Loucy (cell line): Measurements from ENCODE around the gene TLCD4.
"Not testable (repeated sequence)": the region's sequence is repeated elsewhere in the genome, so short reads cannot be mapped to it uniquely, and the experiment has no call there.

Experiments used
- H2AFZ ChIP-seq: fragments of 200-600 bp; sonication (generic); 2 replicates; pipeline ENCODE4 v1.6.0; 2016; ENCODE audit warnings: antibody characterized with exemption, mild to moderate bottlenecking, low read length, moderate library complexity
- H3F3A ChIP-seq: fragments of 200-600 bp; 2 replicates; pipeline ENCODE4 v1.6.0; 2016; ENCODE audit warnings: antibody characterized with exemption, low read depth, mild to moderate bottlenecking
- H3K27me3 ChIP-seq: fragments of 200-600 bp; sonication (generic); 2 replicates; pipeline ENCODE4 v1.6.1; 2014; ENCODE audit warnings: low read length, mild to moderate bottlenecking; ENCODE audit not compliant: insufficient read depth, poor library complexity, severe bottlenecking
- H3K36me3 ChIP-seq: fragments of 200-600 bp; sonication (generic); 2 replicates; pipeline ENCODE4 v1.6.1; 2016; ENCODE audit warnings: low read length; ENCODE audit not compliant: insufficient read depth
- H3K4me1 ChIP-seq: fragments of 200-600 bp; sonication (generic); 2 replicates; pipeline ENCODE4 v1.5.1; 2014; ENCODE audit warnings: low read length, mild to moderate bottlenecking; ENCODE audit not compliant: insufficient read depth, poor library complexity, severe bottlenecking
- H3K4me2 ChIP-seq: fragments of 200-600 bp; sonication (generic); 2 replicates; pipeline ENCODE4 v1.6.0; 2014; ENCODE audit warnings: antibody characterized with exemption, low read length, low read depth, mild to moderate bottlenecking; ENCODE audit not compliant: poor library complexity, severe bottlenecking
- H3K4me3 ChIP-seq: fragments of 200-600 bp; sonication (generic); 2 replicates; pipeline ENCODE4 v1.5.1; 2014; ENCODE audit warnings: low read length, mild to moderate bottlenecking, mixed read lengths; ENCODE audit not compliant: poor library complexity, severe bottlenecking
- H3K79me2 ChIP-seq: fragments of 200-600 bp; sonication (generic); 2 replicates; pipeline ENCODE4 v1.6.1; 2014; ENCODE audit warnings: low read length; ENCODE audit not compliant: insufficient read depth
- H3K9ac ChIP-seq: fragments of 200-600 bp; sonication (generic); 2 replicates; pipeline ENCODE4 v1.6.0; 2014; ENCODE audit warnings: mild to moderate bottlenecking, low read depth, low read length, moderate library complexity; ENCODE audit not compliant: poor library complexity, severe bottlenecking
- H3K9me2 ChIP-seq: fragments of 200-600 bp; sonication (generic); replicated peaks from 2 replicates; pipeline ENCODE4 v1.6.1; 2016; ENCODE audit warnings: low read depth, low read length, mixed read lengths
- H3K9me3 ChIP-seq: fragments of 200-600 bp; sonication (generic); 2 replicates; pipeline ENCODE4 v1.6.1; 2014; ENCODE audit warnings: mild to moderate bottlenecking, antibody characterized with exemption, low read length, low read depth; ENCODE audit not compliant: insufficient read depth
- H4K20me1 ChIP-seq: fragments of 200-600 bp; sonication (generic); 2 replicates; pipeline ENCODE4 v1.6.0; 2014; ENCODE audit warnings: antibody characterized with exemption, low read length, mild to moderate bottlenecking; ENCODE audit not compliant: insufficient read depth, poor library complexity, severe bottlenecking
- EZH2phosphoT487 ChIP-seq: fragments of 200-600 bp; IDR thresholded peaks from 2 replicates; pipeline ENCODE4 v1.6.1; 2018; ENCODE audit warnings: antibody characterized with exemption, mild to moderate bottlenecking, moderate library complexity, borderline replicate concordance
- TF ChIP-seq, protein P1 (sequence below): fragments of 200-600 bp; sonication (generic); conservative IDR thresholded peaks from 2 replicates; pipeline ENCODE4 v1.5.1; 2014; ENCODE audit warnings: mild to moderate bottlenecking, antibody characterized with exemption, low read length

TLCD4 gene

DNA sequence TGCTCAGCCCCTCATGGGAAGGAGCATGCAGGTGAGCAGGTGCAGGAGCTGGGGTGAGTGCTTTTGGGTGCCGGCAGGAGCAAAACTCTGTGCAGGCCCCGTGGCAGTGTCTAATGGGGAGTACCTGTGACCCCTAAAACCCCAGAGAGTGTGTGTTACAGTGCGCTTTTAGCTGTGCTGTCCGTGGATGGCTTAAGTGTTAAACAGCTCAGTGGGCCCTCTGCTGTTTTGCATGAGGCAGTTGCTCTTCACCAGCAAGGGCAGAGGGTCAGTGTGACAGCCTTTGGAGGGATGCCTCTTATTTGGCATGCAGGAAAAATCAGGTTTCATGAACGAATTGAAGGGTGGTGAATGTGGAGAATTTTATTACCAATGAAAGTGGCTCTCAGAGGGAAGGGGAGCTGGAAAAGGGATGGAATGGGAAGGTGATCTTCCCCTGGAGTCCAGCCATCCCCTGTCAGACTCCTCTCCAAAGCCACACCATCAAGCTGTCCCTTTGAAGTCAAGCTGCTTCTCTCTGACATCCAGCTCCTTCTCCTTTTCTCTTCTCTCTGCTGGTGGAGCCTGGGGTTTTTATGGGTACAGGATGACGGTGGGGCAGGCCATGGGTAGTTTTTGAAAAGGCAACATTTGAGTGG lies 27.4 kb upstream of the TLCD4 start:
- Histone ChIP-seq H3K9me2 (no peaks in the 10 kb centered on the region), H3K4me3 (no peak overlapping the region), H3K9ac (no peak overlapping the region), H3K27me3 (no peaks in the 10 kb centered on the region), H3F3A (no peaks in the 10 kb centered on the region), H3K4me2 (no peak overlapping the region), H4K20me1 (no peaks in the 10 kb centered on the region), H3K79me2 (no peaks in the 10 kb centered on the region), H3K9me3 (no peaks in the 10 kb centered on the region), H3K4me1 (no peaks in the 10 kb centered on the region), H3K36me3 (no peaks in the 10 kb centered on the region), H2AFZ (no peak overlapping the region)
- TF ChIP-seq, protein P1, sequence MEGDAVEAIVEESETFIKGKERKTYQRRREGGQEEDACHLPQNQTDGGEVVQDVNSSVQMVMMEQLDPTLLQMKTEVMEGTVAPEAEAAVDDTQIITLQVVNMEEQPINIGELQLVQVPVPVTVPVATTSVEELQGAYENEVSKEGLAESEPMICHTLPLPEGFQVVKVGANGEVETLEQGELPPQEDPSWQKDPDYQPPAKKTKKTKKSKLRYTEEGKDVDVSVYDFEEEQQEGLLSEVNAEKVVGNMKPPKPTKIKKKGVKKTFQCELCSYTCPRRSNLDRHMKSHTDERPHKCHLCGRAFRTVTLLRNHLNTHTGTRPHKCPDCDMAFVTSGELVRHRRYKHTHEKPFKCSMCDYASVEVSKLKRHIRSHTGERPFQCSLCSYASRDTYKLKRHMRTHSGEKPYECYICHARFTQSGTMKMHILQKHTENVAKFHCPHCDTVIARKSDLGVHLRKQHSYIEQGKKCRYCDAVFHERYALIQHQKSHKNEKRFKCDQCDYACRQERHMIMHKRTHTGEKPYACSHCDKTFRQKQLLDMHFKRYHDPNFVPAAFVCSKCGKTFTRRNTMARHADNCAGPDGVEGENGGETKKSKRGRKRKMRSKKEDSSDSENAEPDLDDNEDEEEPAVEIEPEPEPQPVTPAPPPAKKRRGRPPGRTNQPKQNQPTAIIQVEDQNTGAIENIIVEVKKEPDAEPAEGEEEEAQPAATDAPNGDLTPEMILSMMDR = no peak
- no peak for TF ChIP-seq EZH2phosphoT487

DNA sequence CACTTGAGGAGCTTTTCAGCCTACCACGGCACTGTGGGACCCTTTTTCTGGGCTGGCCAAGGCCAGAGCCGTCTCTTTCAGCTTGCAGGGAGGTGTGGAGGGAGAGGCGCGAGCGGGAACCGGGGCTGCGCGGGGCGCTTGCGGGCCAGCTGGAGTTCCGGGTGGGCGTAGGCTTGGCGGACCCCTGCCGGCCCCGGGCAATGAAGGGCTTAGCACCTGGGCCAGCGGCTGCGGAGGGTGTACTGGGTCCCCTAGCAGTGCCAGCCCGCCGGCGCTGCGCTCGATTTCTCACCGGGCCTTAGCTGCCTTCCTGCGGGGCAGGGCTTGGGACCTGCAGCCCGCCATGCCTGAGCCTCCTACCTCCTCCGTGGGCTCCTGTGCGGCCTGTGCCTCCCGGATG lies 25.9 kb upstream of the TLCD4 start:
- H2AFZ ChIP-seq, H3K4me1 ChIP-seq, H3K27me3 ChIP-seq, H3K9ac ChIP-seq, H3K4me2 ChIP-seq, H3K4me3 ChIP-seq, H4K20me1 ChIP-seq, H3K9me2 ChIP-seq, H3K79me2 ChIP-seq, H3K9me3 ChIP-seq, H3K36me3 ChIP-seq, H3F3A ChIP-seq: not testable (repeated sequence)

DNA sequence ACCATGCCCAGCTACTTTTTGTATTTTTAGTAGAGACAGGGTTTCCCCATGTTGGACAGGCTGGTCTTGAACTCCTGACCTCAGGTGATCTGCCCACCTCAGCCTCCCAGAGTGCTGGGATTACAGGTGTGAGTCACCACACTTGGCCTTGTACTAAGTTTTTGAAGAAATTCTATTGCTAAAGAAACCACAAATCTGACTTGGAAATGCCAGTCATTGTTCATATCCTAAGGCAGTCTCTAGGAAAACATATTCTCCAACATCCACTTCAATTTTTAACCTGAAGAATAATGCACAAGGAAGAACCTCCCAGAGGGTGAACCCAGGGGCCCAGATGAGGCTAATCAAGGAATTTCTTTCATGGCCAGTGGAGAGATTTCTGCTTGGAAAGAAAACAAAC lies 24.3 kb upstream of the TLCD4 start:
- not testable (repeated sequence) for H4K20me1 ChIP-seq, H3K4me3 ChIP-seq, H3K9me2 ChIP-seq, H3K36me3 ChIP-seq, H3K9ac ChIP-seq, H3K4me2 ChIP-seq, H3F3A ChIP-seq, H3K79me2 ChIP-seq, H3K4me1 ChIP-seq, H3K27me3 ChIP-seq, H3K9me3 ChIP-seq, H2AFZ ChIP-seq

DNA sequence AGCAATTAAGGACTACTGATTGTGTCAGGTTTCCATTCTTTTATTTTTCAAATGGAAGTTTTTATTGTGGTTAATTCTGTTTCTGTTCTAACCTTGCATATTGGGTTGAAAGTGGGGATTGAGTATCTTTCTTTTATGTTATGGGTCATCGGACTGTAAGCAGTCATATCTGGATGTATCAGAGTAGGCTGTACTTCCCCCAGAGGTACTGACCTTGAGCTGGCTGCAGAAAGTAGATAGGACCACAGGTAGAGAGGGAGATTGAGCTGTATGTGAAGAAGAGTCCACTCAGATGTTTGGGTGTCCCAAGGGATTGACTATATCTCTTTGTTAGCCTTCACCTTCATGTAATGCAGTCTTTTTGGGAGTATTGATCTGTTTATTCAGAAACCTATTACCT lies 23.9 kb upstream of the TLCD4 start:
- no peak overlapping the region for H3K4me2 ChIP-seq
- TF ChIP-seq, protein P1 = no peak
- TF ChIP-seq EZH2phosphoT487 = no peak
- no peaks in the 10 kb centered on the region for H3K36me3 ChIP-seq
- H3F3A ChIP-seq = no peaks in the 10 kb centered on the region
- H3K27me3 ChIP-seq = no peaks in the 10 kb centered on the region
- H3K79me2 ChIP-seq = no peaks in the 10 kb centered on the region
- no peaks in the 10 kb centered on the region for H4K20me1 ChIP-seq
- no peak overlapping the region for H3K9ac ChIP-seq
- no peaks in the 10 kb centered on the region for H3K9me2 ChIP-seq
- H3K4me1 ChIP-seq = no peaks in the 10 kb centered on the region
- no peaks in the 10 kb centered on the region for H3K9me3 ChIP-seq
- no peak overlapping the region for H2AFZ ChIP-seq
- no peak overlapping the region for H3K4me3 ChIP-seq
